C4-2B (cell line): ENCODE results near the gene CHPF2.

Experiments used
- ZFX ChIP-seq: fragments of 450-650 bp; IDR thresholded peaks from 2 replicates; pipeline ENCODE4 v1.6.1; 2017
- TF ChIP-seq, protein P1 (sequence below): fragments of 450-650 bp; conservative IDR thresholded peaks from 2 replicates; pipeline ENCODE4 v1.5.1; 2017; ENCODE audit warnings: mild to moderate bottlenecking

DNA sequence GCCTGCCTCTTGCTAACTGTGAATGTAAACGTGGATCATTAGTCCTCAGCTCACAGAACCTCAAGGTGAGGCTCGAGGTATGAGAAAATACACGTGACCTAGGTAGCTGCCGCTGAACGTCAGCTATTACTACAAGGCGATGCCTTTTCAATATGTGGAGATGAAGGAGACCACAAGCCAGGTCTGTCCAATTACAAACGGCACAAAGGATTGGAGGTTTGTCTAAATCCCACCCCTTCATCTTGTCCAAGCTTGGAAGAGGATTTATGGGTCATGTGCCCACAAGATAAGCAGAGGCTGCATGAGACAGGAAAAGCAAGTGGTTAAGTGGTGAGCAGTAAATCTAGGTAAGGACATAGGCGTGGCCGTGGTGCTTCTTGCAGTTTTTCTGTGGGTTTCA lies 25.4 kb upstream of the CHPF2 start:
- TF ChIP-seq, protein P1, sequence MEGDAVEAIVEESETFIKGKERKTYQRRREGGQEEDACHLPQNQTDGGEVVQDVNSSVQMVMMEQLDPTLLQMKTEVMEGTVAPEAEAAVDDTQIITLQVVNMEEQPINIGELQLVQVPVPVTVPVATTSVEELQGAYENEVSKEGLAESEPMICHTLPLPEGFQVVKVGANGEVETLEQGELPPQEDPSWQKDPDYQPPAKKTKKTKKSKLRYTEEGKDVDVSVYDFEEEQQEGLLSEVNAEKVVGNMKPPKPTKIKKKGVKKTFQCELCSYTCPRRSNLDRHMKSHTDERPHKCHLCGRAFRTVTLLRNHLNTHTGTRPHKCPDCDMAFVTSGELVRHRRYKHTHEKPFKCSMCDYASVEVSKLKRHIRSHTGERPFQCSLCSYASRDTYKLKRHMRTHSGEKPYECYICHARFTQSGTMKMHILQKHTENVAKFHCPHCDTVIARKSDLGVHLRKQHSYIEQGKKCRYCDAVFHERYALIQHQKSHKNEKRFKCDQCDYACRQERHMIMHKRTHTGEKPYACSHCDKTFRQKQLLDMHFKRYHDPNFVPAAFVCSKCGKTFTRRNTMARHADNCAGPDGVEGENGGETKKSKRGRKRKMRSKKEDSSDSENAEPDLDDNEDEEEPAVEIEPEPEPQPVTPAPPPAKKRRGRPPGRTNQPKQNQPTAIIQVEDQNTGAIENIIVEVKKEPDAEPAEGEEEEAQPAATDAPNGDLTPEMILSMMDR = no peak
- no peak for TF ChIP-seq ZFX
